HG03354 (cell line): Measurements from ENCODE around the gene RNF4.

Experiments used
- ATAC-seq: cut with Tn5 transposase; IDR thresholded peaks from one replicate; pipeline ENCODE4 v1.9.1; 2021; ENCODE audit warnings: mild to moderate bottlenecking; ENCODE audit not compliant: unreplicated experiment, poor library complexity, severe bottlenecking

The RNF4 gene

GRCh38 chr4:2483237-2483636, 14.3 kb downstream of the RNF4 start:
- no peak for ATAC-seq

GRCh38 chr4:2484185-2484584, 15.3 kb downstream of the RNF4 start:
- no peak for ATAC-seq

GRCh38 chr4:2484993-2485392, 16.1 kb downstream of the RNF4 start:
- peak; percentile 81 for ATAC-seq

DNA sequence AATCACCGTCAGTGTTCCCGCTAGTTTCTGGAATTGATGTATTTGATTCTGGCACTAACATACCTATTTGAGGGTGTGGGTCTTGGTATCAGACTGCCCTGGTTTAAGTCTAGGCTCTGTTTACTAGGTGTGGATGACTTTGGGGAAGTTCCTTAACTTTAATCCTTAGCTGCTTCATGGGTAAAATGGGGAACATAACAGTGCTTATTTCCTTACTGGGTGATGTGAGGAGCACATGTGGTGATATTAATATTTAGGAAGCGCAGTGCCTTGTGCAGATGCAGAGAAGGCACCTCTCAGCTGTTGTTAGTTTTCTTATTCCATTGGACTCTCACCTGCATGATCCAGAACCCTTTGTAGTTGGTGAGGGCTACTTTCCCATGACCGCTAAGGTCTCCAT, 17.1 kb downstream of the RNF4 start:
- ATAC-seq: no peak

DNA sequence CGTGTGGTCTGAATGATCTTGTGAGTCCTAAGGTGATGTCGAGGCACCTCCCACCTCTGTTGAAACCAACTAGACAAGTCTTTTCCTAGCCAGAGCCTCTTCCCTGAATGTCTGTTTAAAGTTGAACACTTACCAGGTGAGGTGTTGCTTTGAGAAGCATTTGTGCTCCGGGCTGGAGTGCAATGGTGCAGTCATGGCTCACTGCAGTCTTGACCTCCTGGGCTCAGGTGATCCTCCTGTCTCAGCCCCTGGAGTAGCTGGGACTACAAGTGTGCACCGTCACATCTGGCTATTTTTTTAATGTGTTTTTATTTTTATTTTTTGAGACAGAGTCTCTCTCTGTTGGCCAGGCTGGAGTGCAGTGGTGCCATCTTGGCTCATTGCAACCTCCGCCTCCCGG, 18.1 kb downstream of the RNF4 start:
- ATAC-seq: no peak

DNA sequence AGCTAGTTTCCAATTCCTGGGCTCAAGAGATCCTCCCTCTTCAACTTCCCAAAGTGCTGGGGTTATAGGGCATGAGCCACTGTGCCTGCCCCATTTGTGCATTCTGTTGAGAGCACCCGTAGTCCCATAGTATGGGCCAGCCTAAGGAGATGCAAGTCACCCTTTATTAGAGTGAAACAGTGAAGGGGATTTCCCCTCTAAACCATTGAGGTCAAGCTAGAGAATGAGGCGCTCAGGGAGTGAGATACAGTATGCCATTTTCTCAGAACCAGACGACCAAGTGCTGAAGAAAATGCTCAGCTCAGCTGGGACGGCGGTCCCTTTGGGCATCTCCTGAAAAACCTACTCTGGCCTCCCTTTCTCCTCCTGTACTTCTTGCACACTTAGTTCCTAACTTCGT, 18.7 kb downstream of the RNF4 start:
- peak; percentile 48 for ATAC-seq

DNA sequence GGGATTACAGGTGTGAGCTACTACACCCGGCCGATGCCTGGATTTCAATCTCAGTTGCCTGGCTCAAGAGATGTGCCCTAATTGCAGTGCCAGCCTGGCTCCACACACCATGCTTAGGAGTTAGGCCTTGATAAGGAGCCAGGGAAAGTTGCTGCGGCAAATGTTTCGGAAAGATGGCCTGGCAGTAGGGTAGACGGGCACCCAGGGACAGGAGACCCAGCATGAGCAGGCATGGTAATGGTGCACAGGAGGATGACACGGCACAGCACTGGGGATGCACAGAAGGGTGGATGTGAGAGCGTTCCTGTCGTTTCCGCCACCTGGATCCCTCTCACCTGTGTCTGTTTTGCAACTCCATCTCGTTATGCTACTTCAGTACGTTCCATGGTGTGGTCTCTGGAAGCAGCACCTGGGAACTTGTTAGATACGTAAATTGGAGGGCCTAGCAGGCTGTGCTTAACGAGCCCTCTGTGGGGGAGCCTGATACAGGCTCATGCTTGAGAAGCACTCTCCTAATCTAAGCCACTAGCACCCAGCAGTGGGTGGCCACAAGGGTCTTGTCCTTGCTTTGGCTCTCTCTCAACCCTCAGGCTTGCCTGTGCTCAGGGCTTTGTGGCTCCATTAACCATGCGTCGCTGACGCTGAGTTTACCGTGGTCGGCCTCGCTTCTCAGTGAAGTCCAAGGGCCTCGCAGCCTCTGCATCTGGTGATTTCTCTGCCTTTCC, 20.3 kb downstream of the RNF4 start:
- ATAC-seq: no peak

- ATAC-seq: no peak
These were observed 21.1 kb downstream of the RNF4 start for GRCh38 chr4:2489841-2490552.

- ATAC-seq: no peak
These were observed 24.1 kb downstream of the RNF4 start for GRCh38 chr4:2492970-2493369.

- no peak for ATAC-seq
These were observed 26.1 kb downstream of the RNF4 start for GRCh38 chr4:2494992-2495391.

DNA sequence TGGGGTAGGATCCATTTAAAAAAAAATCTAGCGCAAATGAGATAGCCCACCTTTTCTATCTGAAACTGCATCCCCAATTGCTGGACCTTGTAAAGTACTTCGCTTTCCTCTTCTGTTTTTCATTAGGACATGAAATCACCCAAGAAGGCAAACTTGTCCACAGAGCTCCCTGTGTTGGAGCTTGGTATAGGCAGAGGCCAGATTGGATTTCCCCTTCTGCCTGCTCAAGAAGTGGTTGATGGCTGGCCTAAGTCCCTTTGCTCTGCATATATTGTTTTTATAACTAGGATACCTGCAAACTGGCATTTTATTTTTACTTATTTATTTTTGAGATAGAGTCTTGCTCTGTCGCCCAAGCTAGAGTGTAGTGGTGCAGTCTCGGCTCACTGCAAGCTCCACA, 28.4 kb downstream of the RNF4 start:
- no peak for ATAC-seq

DNA sequence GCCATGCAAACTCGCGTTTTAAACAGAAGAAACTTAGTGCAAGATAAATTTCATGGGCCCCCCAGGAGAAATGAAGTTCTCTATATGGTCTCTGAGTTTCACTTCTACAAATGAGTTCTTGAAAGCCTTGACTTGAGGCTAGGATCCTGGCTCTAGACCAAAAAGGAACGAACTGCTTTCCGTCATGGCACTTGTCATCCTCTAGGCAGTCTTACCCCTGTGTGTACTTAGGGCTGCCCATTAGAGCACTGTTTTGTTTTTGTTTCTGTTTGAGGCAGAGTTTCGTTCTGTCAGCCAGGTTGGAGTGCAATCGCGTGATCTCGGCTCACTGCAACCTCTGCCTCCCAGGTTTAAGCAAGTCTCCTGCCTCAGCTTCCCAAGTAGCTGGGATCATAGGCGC, 29.0 kb downstream of the RNF4 start:
- ATAC-seq: peak; percentile 63

DNA sequence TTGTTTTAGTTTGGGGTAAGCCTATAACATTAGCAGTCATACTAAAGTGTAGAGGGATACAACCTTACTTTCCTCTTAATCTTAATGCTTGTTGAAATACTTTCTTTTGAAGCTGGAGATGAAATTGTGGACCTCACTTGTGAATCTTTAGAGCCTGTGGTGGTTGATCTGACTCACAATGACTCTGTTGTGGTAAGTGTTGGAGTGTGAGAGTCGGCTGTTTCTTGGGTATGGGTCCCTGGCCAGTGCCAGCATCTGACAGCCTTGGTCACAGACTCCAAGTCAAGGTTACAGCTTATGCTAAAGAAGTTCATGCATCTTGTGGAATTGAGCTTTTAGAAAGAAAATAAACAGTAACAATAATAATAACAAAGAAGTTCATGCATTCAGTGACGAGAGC, 31.6 kb downstream of the RNF4 start:
- ATAC-seq: no peak

GRCh38 chr4:2501034-2501594, 32.2 kb downstream of the RNF4 start:
- ATAC-seq: no peak

DNA sequence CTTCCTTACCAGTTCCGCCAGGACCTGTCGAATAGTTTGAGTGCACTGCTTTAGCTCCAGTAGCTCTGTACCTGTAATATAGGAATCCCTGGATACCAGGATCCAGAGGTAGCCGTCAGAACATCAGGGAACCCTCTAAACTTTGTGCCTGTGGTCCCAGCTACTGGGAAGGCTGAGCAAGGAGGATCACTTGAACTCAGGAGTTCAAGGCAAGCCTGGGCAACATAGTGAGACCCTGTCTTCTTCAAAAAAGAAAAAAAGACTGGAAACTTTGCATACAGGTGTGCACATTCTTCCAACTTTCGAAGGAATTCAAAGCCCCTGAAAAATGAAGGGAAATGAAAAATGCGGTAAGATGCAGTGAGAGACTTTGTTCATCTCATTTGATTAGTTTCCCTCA, 34.9 kb downstream of the RNF4 start:
- no peak for ATAC-seq

- ATAC-seq: no peak
These were observed 38.4 kb downstream of the RNF4 start for GRCh38 chr4:2507259-2507658.

- ATAC-seq: no peak
These were observed 38.9 kb downstream of the RNF4 start for GRCh38 chr4:2507855-2508254.

GRCh38 chr4:2510351-2511259, 41.7 kb downstream of the RNF4 start:
- ATAC-seq: no peak

DNA sequence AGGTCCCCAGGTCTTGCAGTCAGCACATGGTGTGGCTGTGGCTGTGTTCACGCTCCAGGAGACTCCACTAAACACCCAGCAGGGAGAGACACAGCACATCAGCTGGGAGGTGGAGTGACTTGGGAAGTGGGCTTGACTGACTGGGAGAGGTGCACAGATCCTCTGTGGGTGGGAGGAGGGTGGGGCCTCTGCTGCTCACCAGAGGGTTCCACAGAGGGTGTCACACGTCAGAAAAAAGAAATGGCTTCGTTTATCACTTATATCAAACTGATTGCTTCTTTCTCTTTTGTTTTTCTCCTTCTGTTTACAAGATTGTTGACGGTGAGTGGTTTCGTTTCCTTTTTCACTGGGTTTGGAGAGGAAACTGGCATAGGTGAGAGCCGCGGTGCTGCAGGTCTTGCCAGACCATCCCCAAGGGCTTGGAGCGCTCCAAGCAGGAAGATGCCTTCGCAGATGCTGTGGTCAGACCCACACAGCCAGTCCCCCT, 42.8 kb downstream of the RNF4 start:
- no peak for ATAC-seq
